Measurements from ENCODE around the gene ALKBH3.

The ALKBH3 gene

GRCh38 chr11:43947815-43948214 is 67.2 kb downstream of the ALKBH3 start:
- peaks cover 0 to 44% (median 20%) of the 10 kb centered on the region in 4 donors for H3K4me1 ChIP-seq
- H3K36me3 ChIP-seq = peaks cover 20 to 24% (median 21%) of the 10 kb centered on the region in 3 donors
- no peaks in the 10 kb centered on the region for H3K27me3 ChIP-seq
- no peak overlapping the region for H3K4me3 ChIP-seq
- peak overlapping the region; percentile 79 to 99 for H3K27ac ChIP-seq
- intact Hi-C loops (cut with DNase I; ENCODE audit: low total_unique reads) = loop anchor here (2.0 to 10.0 kb wide), 2 partner anchors 53 to 89 kb away; no protein-coding TSS in a partner anchor
- no peaks in the 10 kb centered on the region for H3K9me3 ChIP-seq
- TF ChIP-seq, protein P1, sequence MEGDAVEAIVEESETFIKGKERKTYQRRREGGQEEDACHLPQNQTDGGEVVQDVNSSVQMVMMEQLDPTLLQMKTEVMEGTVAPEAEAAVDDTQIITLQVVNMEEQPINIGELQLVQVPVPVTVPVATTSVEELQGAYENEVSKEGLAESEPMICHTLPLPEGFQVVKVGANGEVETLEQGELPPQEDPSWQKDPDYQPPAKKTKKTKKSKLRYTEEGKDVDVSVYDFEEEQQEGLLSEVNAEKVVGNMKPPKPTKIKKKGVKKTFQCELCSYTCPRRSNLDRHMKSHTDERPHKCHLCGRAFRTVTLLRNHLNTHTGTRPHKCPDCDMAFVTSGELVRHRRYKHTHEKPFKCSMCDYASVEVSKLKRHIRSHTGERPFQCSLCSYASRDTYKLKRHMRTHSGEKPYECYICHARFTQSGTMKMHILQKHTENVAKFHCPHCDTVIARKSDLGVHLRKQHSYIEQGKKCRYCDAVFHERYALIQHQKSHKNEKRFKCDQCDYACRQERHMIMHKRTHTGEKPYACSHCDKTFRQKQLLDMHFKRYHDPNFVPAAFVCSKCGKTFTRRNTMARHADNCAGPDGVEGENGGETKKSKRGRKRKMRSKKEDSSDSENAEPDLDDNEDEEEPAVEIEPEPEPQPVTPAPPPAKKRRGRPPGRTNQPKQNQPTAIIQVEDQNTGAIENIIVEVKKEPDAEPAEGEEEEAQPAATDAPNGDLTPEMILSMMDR (IDR thresholded peaks at IDR 0.05) = no peak
- peak in 1 of 2 donors; percentile 78 for DNase-seq

GRCh38 chr11:43948341-43949225 is 68.0 kb downstream of the ALKBH3 start:
- DNase-seq = no peak
- Histone ChIP-seq H3K9me3 (no peaks in the 10 kb centered on the region), H3K36me3 (peaks cover 13 to 19% (median 17%) of the 10 kb centered on the region in 3 donors), H3K27me3 (no peaks in the 10 kb centered on the region), H3K4me1 (peaks cover 0 to 44% (median 20%) of the 10 kb centered on the region in 4 donors), H3K4me3 (no peak overlapping the region), H3K27ac (peak overlapping the region; percentile 79 to 99)
- intact Hi-C loops (cut with DNase I; ENCODE audit: low total_unique reads) = loop anchor here (10.0 kb wide), 1 partner anchor 54 kb away; no protein-coding TSS in a partner anchor
- TF ChIP-seq, protein P1 (IDR thresholded peaks at IDR 0.05) = no peak

DNA sequence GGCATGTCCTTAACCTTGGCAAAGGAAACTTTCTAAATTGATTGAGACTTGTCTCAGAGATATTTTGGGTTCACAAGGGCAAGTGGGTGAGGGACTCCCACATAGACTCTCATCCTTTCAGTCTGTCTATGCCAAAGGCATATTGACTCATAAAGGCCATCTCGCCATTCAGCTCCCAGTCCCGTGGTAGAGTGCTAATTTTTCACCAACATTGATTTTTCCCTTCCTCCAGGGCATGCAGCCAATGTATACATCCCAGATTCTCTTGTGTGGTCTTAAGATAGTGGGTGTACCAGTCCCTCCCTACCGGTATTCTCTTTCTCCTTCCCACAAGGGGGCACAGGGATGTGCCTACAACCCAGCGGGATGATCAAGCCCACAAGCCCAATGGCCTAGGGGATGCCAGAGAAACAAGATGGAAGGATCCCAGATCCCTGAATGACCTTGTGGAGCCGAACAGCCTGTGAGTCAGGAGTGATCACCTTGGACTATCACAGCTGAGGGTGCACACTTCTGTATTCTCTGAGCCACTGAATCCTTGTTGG is 69.8 kb downstream of the ALKBH3 start:
- intact Hi-C loops (cut with DNase I; ENCODE audit: low total_unique reads) = no loop called here
- no peak overlapping the region for H3K4me3 ChIP-seq
- H3K27me3 ChIP-seq = no peaks in the 10 kb centered on the region
- H3K27ac ChIP-seq = no peak overlapping the region
- H3K36me3 ChIP-seq = peaks cover 0 to 5% (median 0%) of the 10 kb centered on the region in 3 donors
- H3K4me1 ChIP-seq = peaks cover 0 to 48% (median 15%) of the 10 kb centered on the region in 4 donors
- TF ChIP-seq, protein P1 (IDR thresholded peaks at IDR 0.05) = no peak
- no peak for DNase-seq
- no peaks in the 10 kb centered on the region for H3K9me3 ChIP-seq

DNA sequence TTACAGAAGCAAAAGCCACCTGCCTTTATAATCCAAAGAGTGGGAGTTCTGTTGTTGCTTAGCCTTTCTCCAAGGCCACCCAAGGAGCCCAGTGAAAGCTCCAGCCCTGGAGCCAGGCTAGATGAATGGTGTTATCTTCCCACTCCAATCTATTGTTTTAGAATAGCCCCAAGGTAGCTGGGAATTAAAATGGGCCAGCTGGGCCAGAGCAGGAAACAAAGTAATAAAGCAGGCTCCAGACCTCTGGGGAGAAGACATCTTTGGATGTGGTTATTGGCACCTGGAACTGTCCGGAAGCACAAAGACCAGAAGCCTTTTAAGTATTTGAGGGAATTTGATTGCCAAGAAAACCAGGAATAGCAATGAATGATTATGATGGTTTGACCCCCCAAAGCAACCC is 70.6 kb downstream of the ALKBH3 start:
- Histone ChIP-seq H3K9me3 (no peaks in the 10 kb centered on the region), H3K27me3 (no peaks in the 10 kb centered on the region), H3K36me3 (no peaks in the 10 kb centered on the region), H3K4me1 (peaks cover 0 to 48% (median 14%) of the 10 kb centered on the region in 4 donors), H3K27ac (no peak overlapping the region), H3K4me3 (no peak overlapping the region)
- TF ChIP-seq, protein P1 (IDR thresholded peaks at IDR 0.05) = no peak
- intact Hi-C loops (cut with DNase I; ENCODE audit: low total_unique reads) = no loop called here
- no peak for DNase-seq

DNA sequence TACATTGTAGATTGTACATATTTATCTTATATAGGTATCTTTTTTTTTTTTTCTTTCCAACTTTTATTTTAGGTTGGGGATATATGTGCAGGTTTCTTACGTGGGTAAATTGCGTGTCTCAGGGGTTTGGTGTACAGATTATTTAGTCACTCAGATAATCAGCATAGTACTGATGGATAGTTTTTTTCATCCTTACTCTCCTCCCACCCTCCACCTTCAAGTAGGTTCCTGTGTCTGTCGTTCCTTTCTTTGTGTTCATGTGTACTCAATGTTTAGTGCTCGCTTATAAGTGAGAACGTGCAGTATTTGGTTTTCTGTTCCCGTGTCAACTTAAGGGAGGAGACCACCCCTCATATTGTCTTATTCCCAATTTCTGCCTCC is 71.4 kb downstream of the ALKBH3 start:
- intact Hi-C loops (cut with DNase I; ENCODE audit: low total_unique reads) = no loop called here
- H3K9me3 ChIP-seq = no peaks in the 10 kb centered on the region
- peaks cover 0 to 44% (median 15%) of the 10 kb centered on the region in 4 donors for H3K4me1 ChIP-seq
- DNase-seq = no peak
- H3K27ac ChIP-seq = no peak overlapping the region
- no peaks in the 10 kb centered on the region for H3K36me3 ChIP-seq
- TF ChIP-seq, protein P1 (IDR thresholded peaks at IDR 0.05) = no peak
- H3K4me3 ChIP-seq = no peak overlapping the region
- H3K27me3 ChIP-seq = no peaks in the 10 kb centered on the region

Measured in tibial artery (tissue), 4 donors.